ENCODE measurements around the gene RNF2. TPM values are rescaled to one million over a fixed set of nuclear protein-coding genes. Genes with fewer than 3 reads are reported as not detected.

RNF2 gene
- total and polyA plus RNA-seq, 4 donors: 2.9 to 17.3 (median 4.9) TPM

- no peak overlapping the region for H3K9ac ChIP-seq (ENCODE audit: low read depth in 1 of 2, low read length in 2 of 2)
- no peaks in the 10 kb centered on the region for H3K9me3 ChIP-seq (ENCODE audit: control insufficient read depth in 4 of 4, low read length in 3 of 4)
- H3K4me3 ChIP-seq (ENCODE audit: low read depth in 1 of 3, low read length in 3 of 3): no peak overlapping the region
- no peak for DNase-seq (ENCODE audit: low spot score)
- no peaks in the 10 kb centered on the region for H3K36me3 ChIP-seq (ENCODE audit: control insufficient read depth in 4 of 4, insufficient read depth in 3 of 4, low read depth in 1 of 4, low read length in 3 of 4)
- H3K4me1 ChIP-seq (ENCODE audit: control insufficient read depth in 4 of 4, insufficient read depth in 4 of 4, low read length in 3 of 4): peaks cover 0 to 2% (median 0%) of the 10 kb centered on the region in 4 donors
- 88% methylated on average over 4 of the region's 4 CpGs for WGBS
- TF ChIP-seq MAX (IDR thresholded peaks at IDR 0.05) (no peak), HNF4G (IDR thresholded peaks at IDR 0.05) (no peak), RXRA (IDR thresholded peaks at IDR 0.05) (no peak), RAD21 (IDR thresholded peaks at IDR 0.05) (no peak), CTCF (IDR thresholded peaks at IDR 0.05; ENCODE audit: low read depth, low read length, missing input control) (no peak), YY1 (IDR thresholded peaks at IDR 0.05) (no peak), SP1 (IDR thresholded peaks at IDR 0.05) (no peak), ZBTB33 (IDR thresholded peaks at IDR 0.05) (no peak), NR2F2 (IDR thresholded peaks at IDR 0.05) (no peak)
- H3K27ac ChIP-seq (ENCODE audit: low read depth in 1 of 2, low read length in 2 of 2): no peak overlapping the region
- peaks cover 0 to 4% (median 0%) of the 10 kb centered on the region in 4 donors for H3K27me3 ChIP-seq (ENCODE audit: control insufficient read depth in 4 of 4, insufficient read depth in 4 of 4, low read length in 3 of 4)
These were observed 5.5 kb upstream of the RNF2 start for GRCh38 chr1:185039726-185040407.

GRCh38 chr1:185040408-185040735 lies 5.0 kb upstream of the RNF2 start:
- 69% methylated on average over 1 of the region's 1 CpG for WGBS
- peaks cover 0 to 4% (median 1%) of the 10 kb centered on the region in 4 donors for H3K4me1 ChIP-seq (ENCODE audit: control insufficient read depth in 4 of 4, insufficient read depth in 4 of 4, low read length in 3 of 4)
- no peak overlapping the region for H3K27ac ChIP-seq (ENCODE audit: low read depth in 1 of 2, low read length in 2 of 2)
- TF ChIP-seq JUND (IDR thresholded peaks at IDR 0.05): no peak
- no peaks in the 10 kb centered on the region for H3K9me3 ChIP-seq (ENCODE audit: control insufficient read depth in 4 of 4, low read length in 3 of 4)
- DNase-seq (ENCODE audit: low spot score): no peak
- no peak overlapping the region for H3K9ac ChIP-seq (ENCODE audit: low read depth in 1 of 2, low read length in 2 of 2)
- H3K36me3 ChIP-seq (ENCODE audit: control insufficient read depth in 4 of 4, insufficient read depth in 3 of 4, low read depth in 1 of 4, low read length in 3 of 4): no peaks in the 10 kb centered on the region
- H3K27me3 ChIP-seq (ENCODE audit: control insufficient read depth in 4 of 4, insufficient read depth in 4 of 4, low read length in 3 of 4): peaks cover 0 to 4% (median 0%) of the 10 kb centered on the region in 4 donors
- no peak overlapping the region for H3K4me3 ChIP-seq (ENCODE audit: low read depth in 1 of 3, low read length in 3 of 3)

- no peak overlapping the region for H3K27ac ChIP-seq (ENCODE audit: low read depth in 1 of 2, low read length in 2 of 2)
- peaks cover 2 to 11% (median 4%) of the 10 kb centered on the region in 4 donors for H3K4me1 ChIP-seq (ENCODE audit: control insufficient read depth in 4 of 4, insufficient read depth in 4 of 4, low read length in 3 of 4)
- WGBS: 69% methylated on average over 1 of the region's 1 CpG
- H3K4me3 ChIP-seq (ENCODE audit: low read depth in 1 of 3, low read length in 3 of 3): no peak overlapping the region
- no peaks in the 10 kb centered on the region for H3K9me3 ChIP-seq (ENCODE audit: control insufficient read depth in 4 of 4, low read length in 3 of 4)
- TF ChIP-seq EGR1 (IDR thresholded peaks at IDR 0.05; ENCODE audit: low read depth in 2 of 2) (no peak), HNF4A (conservative IDR thresholded peaks at IDR 0.05) (no peak), CTCF (IDR thresholded peaks at IDR 0.05; ENCODE audit: low read depth, low read length, missing input control) (no peak), GABPA (IDR thresholded peaks at IDR 0.05 in 1 of 2, conservative IDR thresholded peaks at IDR 0.05 in 1 of 2) (no peak), TAF1 (conservative IDR thresholded peaks at IDR 0.05) (no peak), ATF3 (IDR thresholded peaks at IDR 0.05) (no peak), FOXA2 (IDR thresholded peaks at IDR 0.05) (no peak), YY1 (IDR thresholded peaks at IDR 0.05) (no peak)
- DNase-seq (ENCODE audit: low spot score): no peak
- H3K36me3 ChIP-seq (ENCODE audit: control insufficient read depth in 4 of 4, insufficient read depth in 3 of 4, low read depth in 1 of 4, low read length in 3 of 4): no peaks in the 10 kb centered on the region
- H3K27me3 ChIP-seq (ENCODE audit: control insufficient read depth in 4 of 4, insufficient read depth in 4 of 4, low read length in 3 of 4): no peaks in the 10 kb centered on the region
- H3K9ac ChIP-seq (ENCODE audit: low read depth in 1 of 2, low read length in 2 of 2): no peak overlapping the region
These were observed 3.6 kb upstream of the RNF2 start for GRCh38 chr1:185041742-185042141.

Measured in liver (tissue), 9 donors.